Measurements from ENCODE around the gene ARHGAP8. TPM values are rescaled to one million over a fixed set of nuclear protein-coding genes. Genes with fewer than 3 reads are reported as not detected.

The ARHGAP8 gene
- total RNA-seq, 1 donor from 2014 or later, result 2.8 TPM

DNA sequence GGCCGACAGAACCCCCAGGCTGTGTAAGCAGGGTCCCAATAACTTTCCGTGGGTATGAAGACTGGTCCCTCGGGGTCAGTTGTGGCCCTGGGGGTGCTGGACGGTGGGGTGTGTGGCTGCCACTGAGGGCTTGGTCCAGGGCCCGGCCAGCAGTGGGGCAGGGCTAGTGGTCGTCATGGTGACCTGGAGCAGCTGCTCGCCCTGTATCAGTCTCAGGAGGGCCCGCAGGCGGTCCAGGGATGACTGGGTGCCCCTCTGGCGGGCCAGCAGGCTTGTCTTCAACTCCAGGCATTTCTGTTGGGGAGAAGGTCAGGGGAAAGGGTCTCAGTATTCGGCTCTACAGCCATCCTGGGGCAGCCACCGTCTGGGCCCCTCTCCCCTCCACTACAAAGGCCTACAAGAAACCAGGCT, 130.6 kb downstream of the ARHGAP8 start:
- no peak overlapping the region for H3K9ac ChIP-seq (ENCODE audit: low read length)
- H3K4me1 ChIP-seq (ENCODE audit: insufficient read depth, low read length), result no peaks in the 10 kb centered on the region
- no peaks in the 10 kb centered on the region for H3K36me3 ChIP-seq (ENCODE audit: insufficient read depth, low read length)
- no peak for FAIRE-seq
- DNase-seq (ENCODE audit: low read depth), result no peak
- no peak overlapping the region for H3K4me2 ChIP-seq (ENCODE audit: low read length)
- Mint-ChIP-seq H3K27ac (ENCODE audit: unreplicated experiment) (no peak overlapping the region), H3K27me3 (ENCODE audit: low read depth, unreplicated experiment) (no peaks in the 10 kb centered on the region), H3K4me1 (ENCODE audit: low read depth, unreplicated experiment) (no peaks in the 10 kb centered on the region), H3K36me3 (ENCODE audit: low read depth, unreplicated experiment) (peaks cover 13% of the 10 kb centered on the region), H3K9me3 (ENCODE audit: unreplicated experiment) (no peaks in the 10 kb centered on the region), H3K4me3 (ENCODE audit: unreplicated experiment) (no peak overlapping the region)
- H2AFZ ChIP-seq (ENCODE audit: low read depth, low read length), result no peak overlapping the region
- no peaks in the 10 kb centered on the region for H4K20me1 ChIP-seq (ENCODE audit: insufficient read depth, low read length)
- no peak overlapping the region for H3K27ac ChIP-seq (ENCODE audit: low read depth, low read length)
- no peaks in the 10 kb centered on the region for H3K79me2 ChIP-seq (ENCODE audit: insufficient read depth, low read length)
- H3K9me3 ChIP-seq (ENCODE audit: insufficient read depth, low read depth, low read length), result no peaks in the 10 kb centered on the region
- H3K4me3 ChIP-seq (ENCODE audit: insufficient read depth, low read depth, low read length), result no peak overlapping the region
- TF ChIP-seq, protein P1, sequence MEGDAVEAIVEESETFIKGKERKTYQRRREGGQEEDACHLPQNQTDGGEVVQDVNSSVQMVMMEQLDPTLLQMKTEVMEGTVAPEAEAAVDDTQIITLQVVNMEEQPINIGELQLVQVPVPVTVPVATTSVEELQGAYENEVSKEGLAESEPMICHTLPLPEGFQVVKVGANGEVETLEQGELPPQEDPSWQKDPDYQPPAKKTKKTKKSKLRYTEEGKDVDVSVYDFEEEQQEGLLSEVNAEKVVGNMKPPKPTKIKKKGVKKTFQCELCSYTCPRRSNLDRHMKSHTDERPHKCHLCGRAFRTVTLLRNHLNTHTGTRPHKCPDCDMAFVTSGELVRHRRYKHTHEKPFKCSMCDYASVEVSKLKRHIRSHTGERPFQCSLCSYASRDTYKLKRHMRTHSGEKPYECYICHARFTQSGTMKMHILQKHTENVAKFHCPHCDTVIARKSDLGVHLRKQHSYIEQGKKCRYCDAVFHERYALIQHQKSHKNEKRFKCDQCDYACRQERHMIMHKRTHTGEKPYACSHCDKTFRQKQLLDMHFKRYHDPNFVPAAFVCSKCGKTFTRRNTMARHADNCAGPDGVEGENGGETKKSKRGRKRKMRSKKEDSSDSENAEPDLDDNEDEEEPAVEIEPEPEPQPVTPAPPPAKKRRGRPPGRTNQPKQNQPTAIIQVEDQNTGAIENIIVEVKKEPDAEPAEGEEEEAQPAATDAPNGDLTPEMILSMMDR (IDR thresholded peaks at IDR 0.05; ENCODE audit: insufficient read depth, low read depth, low read length), result no peak
- TF ChIP-seq EZH2 (IDR thresholded peaks at IDR 0.05; ENCODE audit: insufficient read depth, low read length), result no peak
- H3K27me3 ChIP-seq (ENCODE audit: insufficient read depth, low read length), result no peaks in the 10 kb centered on the region

DNA sequence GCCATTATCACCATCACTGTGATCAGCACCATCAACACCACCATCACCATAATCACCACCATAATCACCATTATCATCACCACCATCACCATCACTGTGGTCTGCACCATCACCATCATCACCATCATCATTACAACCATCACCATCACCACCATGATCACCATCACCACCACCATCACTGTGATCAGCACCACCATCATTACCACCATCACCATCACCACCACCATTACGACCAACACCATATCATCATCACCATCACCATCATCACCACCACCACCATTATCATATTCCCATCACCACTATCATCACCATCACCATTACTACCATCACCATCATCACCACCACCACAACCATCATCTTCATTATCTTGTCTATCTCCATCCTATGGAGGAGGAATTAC, 132.2 kb downstream of the ARHGAP8 start:
- Mint-ChIP-seq H3K27me3 (ENCODE audit: low read depth, unreplicated experiment) (no peaks in the 10 kb centered on the region), H3K4me3 (ENCODE audit: unreplicated experiment) (no peak overlapping the region), H3K36me3 (ENCODE audit: low read depth, unreplicated experiment) (peaks cover 8% of the 10 kb centered on the region), H3K4me1 (ENCODE audit: low read depth, unreplicated experiment) (no peaks in the 10 kb centered on the region), H3K27ac (ENCODE audit: unreplicated experiment) (no peak overlapping the region), H3K9me3 (ENCODE audit: unreplicated experiment) (no peaks in the 10 kb centered on the region)
- no peak overlapping the region for H3K27ac ChIP-seq (ENCODE audit: low read depth, low read length)
- H3K79me2 ChIP-seq (ENCODE audit: insufficient read depth, low read length), result no peaks in the 10 kb centered on the region
- no peak overlapping the region for H3K4me3 ChIP-seq (ENCODE audit: insufficient read depth, low read depth, low read length)
- no peaks in the 10 kb centered on the region for H3K9me3 ChIP-seq (ENCODE audit: insufficient read depth, low read depth, low read length)
- no peak overlapping the region for H3K4me2 ChIP-seq (ENCODE audit: low read length)
- no peak for FAIRE-seq
- H3K36me3 ChIP-seq (ENCODE audit: insufficient read depth, low read length), result no peaks in the 10 kb centered on the region
- TF ChIP-seq, protein P1 (IDR thresholded peaks at IDR 0.05; ENCODE audit: insufficient read depth, low read depth, low read length), result no peak
- no peak for TF ChIP-seq EZH2 (IDR thresholded peaks at IDR 0.05; ENCODE audit: insufficient read depth, low read length)
- no peaks in the 10 kb centered on the region for H4K20me1 ChIP-seq (ENCODE audit: insufficient read depth, low read length)
- H3K4me1 ChIP-seq (ENCODE audit: insufficient read depth, low read length), result no peaks in the 10 kb centered on the region
- no peak overlapping the region for H2AFZ ChIP-seq (ENCODE audit: low read depth, low read length)
- H3K9ac ChIP-seq (ENCODE audit: low read length), result no peak overlapping the region
- H3K27me3 ChIP-seq (ENCODE audit: insufficient read depth, low read length), result no peaks in the 10 kb centered on the region
- no peak for DNase-seq (ENCODE audit: low read depth)

DNA sequence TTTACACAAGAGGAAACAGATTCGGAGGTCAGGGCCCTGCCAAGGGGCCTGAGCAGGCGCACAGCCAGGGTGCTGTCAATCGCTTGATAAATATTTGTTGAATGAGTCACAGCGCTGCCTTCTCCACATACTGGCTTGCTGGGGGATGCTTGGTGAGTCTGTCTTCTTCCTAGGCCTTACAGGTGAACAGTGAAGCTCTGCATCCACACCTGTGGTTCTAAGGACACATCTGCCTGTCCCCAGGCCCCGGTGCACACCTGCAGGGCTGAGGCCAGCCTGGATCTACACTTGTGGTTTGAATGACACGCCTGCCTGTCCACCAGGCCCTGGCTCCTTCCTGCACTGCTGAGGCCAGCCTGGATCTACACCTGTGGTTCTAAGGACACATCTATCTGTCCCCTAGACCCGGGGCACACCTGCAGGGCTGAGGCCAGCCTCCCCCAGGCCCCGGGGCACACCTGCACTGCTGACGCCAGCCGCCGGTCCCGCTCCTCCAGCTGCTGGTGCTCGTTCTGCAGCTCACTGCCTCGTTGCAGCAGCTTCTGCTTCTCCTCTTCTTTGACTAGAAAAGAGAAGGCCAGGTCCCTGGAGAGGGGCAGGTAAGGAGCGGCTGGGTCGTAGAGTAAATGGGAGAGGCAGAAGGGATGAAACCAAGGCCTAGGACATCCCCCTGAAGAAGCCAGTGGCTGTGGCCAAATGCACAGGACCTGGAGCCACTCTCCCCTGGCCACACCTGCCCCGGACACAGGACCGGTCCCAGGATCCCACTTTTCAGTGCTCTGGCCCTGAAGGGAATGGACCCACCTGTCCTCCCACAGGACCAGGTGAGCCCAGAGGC, 132.8 kb downstream of the ARHGAP8 start:
- Histone ChIP-seq H3K36me3 (ENCODE audit: insufficient read depth, low read length) (no peaks in the 10 kb centered on the region), H3K9ac (ENCODE audit: low read length) (no peak overlapping the region), H3K4me1 (ENCODE audit: insufficient read depth, low read length) (no peaks in the 10 kb centered on the region), H3K27me3 (ENCODE audit: insufficient read depth, low read length) (no peaks in the 10 kb centered on the region), H3K9me3 (ENCODE audit: insufficient read depth, low read depth, low read length) (no peaks in the 10 kb centered on the region), H3K27ac (ENCODE audit: low read depth, low read length) (no peak overlapping the region), H3K4me2 (ENCODE audit: low read length) (no peak overlapping the region), H3K79me2 (ENCODE audit: insufficient read depth, low read length) (no peaks in the 10 kb centered on the region), H2AFZ (ENCODE audit: low read depth, low read length) (no peak overlapping the region), H4K20me1 (ENCODE audit: insufficient read depth, low read length) (no peaks in the 10 kb centered on the region), H3K4me3 (ENCODE audit: insufficient read depth, low read depth, low read length) (no peak overlapping the region)
- peaks cover 2% of the 10 kb centered on the region for H3K27me3 Mint-ChIP-seq (ENCODE audit: low read depth, unreplicated experiment)
- peaks cover 9% of the 10 kb centered on the region for H3K36me3 Mint-ChIP-seq (ENCODE audit: low read depth, unreplicated experiment)
- no peak for DNase-seq (ENCODE audit: low read depth)
- no peaks in the 10 kb centered on the region for H3K4me1 Mint-ChIP-seq (ENCODE audit: low read depth, unreplicated experiment)
- no peak overlapping the region for H3K27ac Mint-ChIP-seq (ENCODE audit: unreplicated experiment)
- no peak overlapping the region for H3K4me3 Mint-ChIP-seq (ENCODE audit: unreplicated experiment)
- TF ChIP-seq, protein P1 (IDR thresholded peaks at IDR 0.05; ENCODE audit: insufficient read depth, low read depth, low read length), result no peak
- TF ChIP-seq EZH2 (IDR thresholded peaks at IDR 0.05; ENCODE audit: insufficient read depth, low read length), result no peak
- H3K9me3 Mint-ChIP-seq (ENCODE audit: unreplicated experiment), result no peaks in the 10 kb centered on the region
- no peak for FAIRE-seq
